Fibroblast of the aortic adventitia (primary cell): ENCODE data around the gene SPON1. TPM values are rescaled to one million over a fixed set of nuclear protein-coding genes. Genes with fewer than 3 reads are reported as not detected.

Experiments used
- DNase-seq: peaks from one replicate; pipeline ENCODE4 v3.0.0-alpha.2; 2010; ENCODE audit warnings: low read depth
- H3K4me3 ChIP-seq: 2 replicates; pipeline ENCODE4 v1.5.1; 2011; ENCODE audit warnings: low read depth, mild to moderate bottlenecking, control low read depth, low read length, moderate library complexity
- CTCF ChIP-seq: IDR thresholded peaks from 2 replicates; pipeline ENCODE4 v1.5.1; 2011; ENCODE audit warnings: mild to moderate bottlenecking, low read length, control low read depth, inconsistent platforms; ENCODE audit not compliant: insufficient read depth
- total RNA-seq: library from RNA; depleted of rRNA; stranded (reverse); fragments of >200 nt; gene quantifications from 2 replicates; pipeline ENCODE4 v1.2.3, GENCODE V29; 2012; ENCODE audit warnings: low replicate concordance

Gene SPON1
- total RNA-seq, 1 donor: 3.5 TPM

- H3K4me3 ChIP-seq: no peak overlapping the region
- no peak for TF ChIP-seq CTCF
- no peak for DNase-seq
These were observed 152.3 kb downstream of the SPON1 start for GRCh38 chr11:14114786-14115185.

- no peak for DNase-seq
- TF ChIP-seq CTCF: no peak
- no peak overlapping the region for H3K4me3 ChIP-seq
These were observed 155.1 kb downstream of the SPON1 start for GRCh38 chr11:14117632-14118031.

DNA sequence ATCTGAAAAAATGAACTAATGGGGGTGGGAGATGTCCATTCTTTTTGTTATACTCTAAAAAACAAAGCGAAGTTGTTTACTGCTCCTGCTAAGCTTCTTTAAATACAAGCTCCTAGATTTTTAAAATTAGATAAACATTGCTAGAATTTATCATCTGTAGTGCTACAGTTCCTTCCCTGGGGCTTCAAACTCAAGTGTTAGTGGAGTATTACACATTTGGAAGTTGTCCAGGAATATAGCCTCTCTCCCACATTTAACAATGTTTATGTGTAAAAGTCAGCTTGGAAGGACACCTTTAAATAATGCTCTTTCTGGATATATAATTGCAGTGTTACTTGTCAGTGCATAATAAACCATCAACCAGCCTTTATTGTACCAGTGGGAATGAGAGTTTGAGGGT is 155.5 kb downstream of the SPON1 start:
- no peak overlapping the region for H3K4me3 ChIP-seq
- no peak for DNase-seq
- TF ChIP-seq CTCF: no peak

GRCh38 chr11:14119357-14119756 is 156.8 kb downstream of the SPON1 start:
- no peak for TF ChIP-seq CTCF
- DNase-seq: no peak
- H3K4me3 ChIP-seq: no peak overlapping the region

GRCh38 chr11:14124350-14124749 is 161.8 kb downstream of the SPON1 start:
- no peak for DNase-seq
- TF ChIP-seq CTCF: no peak
- no peak overlapping the region for H3K4me3 ChIP-seq

DNA sequence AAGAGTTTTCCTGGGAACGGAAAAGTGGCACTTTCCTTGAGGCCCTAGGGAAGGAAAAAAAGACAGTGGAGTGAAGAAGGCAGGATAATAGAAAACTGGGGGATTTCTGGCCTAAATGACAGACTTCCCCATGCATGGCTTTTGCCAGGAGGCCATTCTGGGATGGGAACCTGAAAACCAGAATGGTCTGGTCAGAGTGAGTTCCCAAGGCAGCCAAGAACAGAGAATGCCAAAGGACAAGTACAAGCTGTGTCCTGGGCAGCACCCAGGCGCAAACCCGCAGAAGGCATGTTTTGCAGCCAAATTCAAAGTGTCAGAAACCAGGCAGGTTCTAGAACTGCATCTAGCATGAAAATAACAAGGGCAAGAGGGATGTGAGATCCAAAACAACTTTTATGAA is 162.4 kb downstream of the SPON1 start:
- no peak for DNase-seq
- H3K4me3 ChIP-seq: no peak overlapping the region
- no peak for TF ChIP-seq CTCF

DNA sequence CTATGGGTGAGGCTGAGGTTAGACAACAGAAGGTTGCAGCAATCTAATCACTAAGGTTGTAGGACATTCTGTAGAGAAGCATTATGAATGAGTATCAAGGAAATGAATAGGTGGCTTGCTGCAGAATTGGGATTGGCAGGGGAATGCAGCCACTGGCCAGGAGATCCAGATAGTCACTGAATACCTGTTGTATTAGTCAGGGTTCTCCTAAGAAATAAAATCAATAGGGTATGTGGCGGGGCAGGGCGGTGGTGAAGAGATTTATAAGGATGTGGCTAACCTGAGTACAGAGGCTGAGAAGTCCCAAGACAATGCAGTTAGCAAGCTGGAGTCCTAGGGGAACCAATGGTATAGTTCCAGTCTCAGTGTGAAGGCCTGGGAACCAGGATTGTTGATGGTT is 163.0 kb downstream of the SPON1 start:
- no peak overlapping the region for H3K4me3 ChIP-seq
- TF ChIP-seq CTCF: no peak
- no peak for DNase-seq
